Kidney (tissue), 14 donors: Measurements from ENCODE around the gene LSMEM2. TPM values are rescaled to one million over a fixed set of nuclear protein-coding genes. Genes with fewer than 3 reads are reported as not detected.
A peak's percentile ranks its signal among the peaks of the same experiment; 100 is the strongest.

Experiments
- DNase-seq, 5 donors: peaks; one replicate each; pipeline ENCODE4 v3.0.0-alpha.2; 2013 to 2020
- FAIRE-seq: peaks from 2 replicates; lab custom pipeline; 2012; peaks lifted over from hg19 to GRCh38; lab: Jason Lieb, UNC
- H3K27ac ChIP-seq, 2 donors: one replicate each; pipeline ENCODE4 v1.7.0; 2013; ENCODE audit warnings: low read depth in 2 of 2, low read length in 2 of 2, inconsistent platforms in 1 of 2
- H3K27me3 ChIP-seq: one replicate; pipeline ENCODE4 v1.7.1; 2013; ENCODE audit warnings: low read length, inconsistent platforms; ENCODE audit not compliant: control insufficient read depth, insufficient read depth
- H3K36me3 ChIP-seq, 3 donors: one replicate each; pipeline versions ENCODE4 v1.7.0 to v1.7.1; 2013; ENCODE audit warnings: low read length in 3 of 3, control low read depth in 1 of 3, inconsistent platforms in 1 of 3; ENCODE audit not compliant: insufficient read depth in 3 of 3, control insufficient read depth in 2 of 3
- H3K4me1 ChIP-seq, 3 donors: one replicate each; pipeline versions ENCODE4 v1.7.0 to v1.7.1; 2013; ENCODE audit warnings: low read length in 3 of 3, inconsistent platforms in 1 of 3, low read depth in 1 of 3; ENCODE audit not compliant: control insufficient read depth in 2 of 3, insufficient read depth in 2 of 3
- H3K4me3 ChIP-seq, 3 donors: one replicate each; pipeline versions ENCODE4 v1.7.0 to v1.8.1; 2013; ENCODE audit warnings: low read length in 3 of 3, control low read depth in 1 of 3, inconsistent platforms in 1 of 3
- H3K9ac ChIP-seq, 3 donors: one replicate each; pipeline versions ENCODE4 v1.7.0 to v1.7.1; 2013; ENCODE audit warnings: low read length in 3 of 3, control low read depth in 1 of 3, inconsistent platforms in 1 of 3
- H3K9me3 ChIP-seq, 3 donors: one replicate each; pipeline versions ENCODE4 v1.7.0 to v1.7.1; 2013; ENCODE audit warnings: low read length in 3 of 3, control low read depth in 1 of 3, inconsistent platforms in 1 of 3; ENCODE audit not compliant: control insufficient read depth in 2 of 3, insufficient read depth in 1 of 3
- CTCF ChIP-seq: IDR thresholded peaks from 3 replicates; pipeline ENCODE4 v1.5.1; 2012; ENCODE audit warnings: mild to moderate bottlenecking, moderate library complexity, borderline replicate concordance; ENCODE audit not compliant: insufficient read depth; ENCODE audit errors: extremely low read depth
- intact Hi-C: fragments of 100-400 bp; cut with DNase I; formaldehyde crosslinking; loops from one replicate; pipeline ENCODE4 v1.11.1; 2022
- polyA plus RNA-seq: library from polyadenylated mRNA; stranded (reverse); fragments of 350-450 nt; fragmentation: Illumina TruSeq; extraction: RNeasy Lipid Tissue Mini Kit (QIAGEN cat#74804); gene quantifications from one replicate; pipeline ENCODE4 v1.2.3, GENCODE V29; 2014; ENCODE audit warnings: low read depth, low replicate concordance; ENCODE audit not compliant: insufficient read depth
- total RNA-seq: library from RNA; stranded (reverse); fragmentation: NEBNext Ultra II Directional; extraction: Animal tissue kit (Norgen Biotek cat#: 25700); gene quantifications from one replicate; pipeline ENCODE4 v1.2.1, GENCODE V29; 2021
- donor health status: control.
- donor health status: control.
- donor health status: control.
- donor health status: control.
- donor health status: control.
- donor health status: DM: yes; HTN: yes; CAD: no.
- donor health status: Normal renal cell carcinoma (clear cell type).

LSMEM2 gene
- total and polyA plus RNA-seq, 2 donors from 2014 or later = 0.22 to 0.62 TPM

GRCh38 chr3:50323614-50324199 is 44.8 kb downstream of the LSMEM2 start:
- Histone ChIP-seq H3K36me3 (peaks cover 3 to 15% (median 12%) of the 10 kb centered on the region in 3 donors), H3K9ac (peak overlapping the region in 1 of 3 donors; percentile 38), H3K4me3 (peak overlapping the region in 1 of 3 donors; percentile 25), H3K4me1 (peaks cover 3 to 46% (median 31%) of the 10 kb centered on the region in 3 donors), H3K27me3 (no peaks in the 10 kb centered on the region), H3K27ac (peak overlapping the region; percentile 86 to 87), H3K9me3 (no peaks in the 10 kb centered on the region)
- DNase-seq = peak in 1 of 5 donors; percentile 63
- no peak for FAIRE-seq
- intact Hi-C loops = no loop called here
- TF ChIP-seq CTCF = no peak

- peak; percentile 87 for TF ChIP-seq CTCF
- peaks cover 0 to 14% (median 8%) of the 10 kb centered on the region in 3 donors for H3K36me3 ChIP-seq
- H3K9ac ChIP-seq = peak overlapping the region in 1 of 3 donors; percentile 38
- H3K4me3 ChIP-seq = peak overlapping the region in 1 of 3 donors; percentile 25
- DNase-seq (peak in 4 of 5 donors; percentile 62 to 86 (median 76)), FAIRE-seq (no peak)
- H3K9me3 ChIP-seq = no peaks in the 10 kb centered on the region
- peaks cover 3 to 40% (median 25%) of the 10 kb centered on the region in 3 donors for H3K4me1 ChIP-seq
- H3K27me3 ChIP-seq = no peaks in the 10 kb centered on the region
- peak overlapping the region; percentile 70 to 73 for H3K27ac ChIP-seq
- intact Hi-C loops = no loop called here
These were observed 45.6 kb downstream of the LSMEM2 start for GRCh38 chr3:50324351-50325112.

GRCh38 chr3:50325113-50325480 is 46.2 kb downstream of the LSMEM2 start:
- intact Hi-C loops = no loop called here

More at GRCh38 chr3:50325113-50325480, 46.2 kb downstream of the LSMEM2 start:
- H3K27me3 ChIP-seq = no peaks in the 10 kb centered on the region
- H3K9me3 ChIP-seq = no peaks in the 10 kb centered on the region
- peaks cover under 1 to 35% (median 19%) of the 10 kb centered on the region in 3 donors for H3K4me1 ChIP-seq
- no peak overlapping the region for H3K4me3 ChIP-seq
- DNase-seq = no peak
- no peak overlapping the region for H3K27ac ChIP-seq
- H3K9ac ChIP-seq = no peak overlapping the region
- FAIRE-seq = no peak
- no peak for TF ChIP-seq CTCF
- H3K36me3 ChIP-seq = peaks cover 3 to 20% (median 6%) of the 10 kb centered on the region in 3 donors
